HCT116 (cell line): ENCODE results near the gene ANAPC7.

Source experiments
- POLR2A ChIP-seq: IDR thresholded peaks from 2 replicates; pipeline ENCODE4 v1.7.0; 2011; ENCODE audit warnings: borderline replicate concordance; ENCODE audit not compliant: insufficient read depth, insufficient read length; ENCODE audit errors: extremely low read depth
- RAD21 ChIP-seq: IDR thresholded peaks from 2 replicates; pipeline ENCODE4 v1.6.1; 2012; ENCODE audit warnings: low read depth, mild to moderate bottlenecking
- SIN3A ChIP-seq: IDR thresholded peaks from 2 replicates; pipeline ENCODE4 v1.6.1; 2012; ENCODE audit warnings: low read depth
- SP1 ChIP-seq: IDR thresholded peaks from 2 replicates; pipeline ENCODE4 v1.6.1; 2012; ENCODE audit warnings: low read depth
- TCF7L2 ChIP-seq: IDR thresholded peaks from 2 replicates; pipeline ENCODE4 v1.7.0; 2011; ENCODE audit warnings: borderline replicate concordance, inconsistent platforms; ENCODE audit not compliant: insufficient read depth, insufficient read length; ENCODE audit errors: extremely low read depth
- ZNF274 ChIP-seq: fragments of 200-500 bp; sonication (Bioruptor generic); IDR thresholded peaks from 2 replicates; pipeline ENCODE4 v1.6.1; 2014; ENCODE audit warnings: mild to moderate bottlenecking, low read depth, low read length, inconsistent platforms
- TF ChIP-seq, protein P1 (sequence below), 3 experiments: fragments of 200-600 bp in 1 of 3; sonication (generic) in 1 of 3; IDR thresholded peaks in 2 of 3; conservative IDR thresholded peaks in 1 of 3; 2 replicates each; pipeline ENCODE4 v1.5.1; 2012 to 2017; ENCODE audit warnings: low read depth in 2 of 3, low read length in 2 of 3, antibody characterized with exemption in 1 of 3, borderline replicate concordance in 1 of 3, control low read depth in 1 of 3, mild to moderate bottlenecking in 1 of 3, mixed read lengths in 1 of 3, mixed run types in 1 of 3, moderate library complexity in 1 of 3; ENCODE audit not compliant: insufficient read depth in 1 of 3

GRCh38 chr12:110338754-110339153 lies 64.8 kb downstream of the ANAPC7 start:
- no peak for TF ChIP-seq POLR2A
- TF ChIP-seq, protein P1, sequence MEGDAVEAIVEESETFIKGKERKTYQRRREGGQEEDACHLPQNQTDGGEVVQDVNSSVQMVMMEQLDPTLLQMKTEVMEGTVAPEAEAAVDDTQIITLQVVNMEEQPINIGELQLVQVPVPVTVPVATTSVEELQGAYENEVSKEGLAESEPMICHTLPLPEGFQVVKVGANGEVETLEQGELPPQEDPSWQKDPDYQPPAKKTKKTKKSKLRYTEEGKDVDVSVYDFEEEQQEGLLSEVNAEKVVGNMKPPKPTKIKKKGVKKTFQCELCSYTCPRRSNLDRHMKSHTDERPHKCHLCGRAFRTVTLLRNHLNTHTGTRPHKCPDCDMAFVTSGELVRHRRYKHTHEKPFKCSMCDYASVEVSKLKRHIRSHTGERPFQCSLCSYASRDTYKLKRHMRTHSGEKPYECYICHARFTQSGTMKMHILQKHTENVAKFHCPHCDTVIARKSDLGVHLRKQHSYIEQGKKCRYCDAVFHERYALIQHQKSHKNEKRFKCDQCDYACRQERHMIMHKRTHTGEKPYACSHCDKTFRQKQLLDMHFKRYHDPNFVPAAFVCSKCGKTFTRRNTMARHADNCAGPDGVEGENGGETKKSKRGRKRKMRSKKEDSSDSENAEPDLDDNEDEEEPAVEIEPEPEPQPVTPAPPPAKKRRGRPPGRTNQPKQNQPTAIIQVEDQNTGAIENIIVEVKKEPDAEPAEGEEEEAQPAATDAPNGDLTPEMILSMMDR (IDR thresholded peaks at IDR 0.05 in 2 of 3, conservative IDR thresholded peaks at IDR 0.05 in 1 of 3; ENCODE audit: borderline replicate concordance in 1 of 3, insufficient read depth in 1 of 3, low read depth in 2 of 3, low read length in 2 of 3): peak in 1 of 3 experiments; percentile 44; a peak in 2 of 6 replicates
- no peak for TF ChIP-seq SP1
- no peak for TF ChIP-seq SIN3A
- no peak for TF ChIP-seq TCF7L2
- peak; percentile 27; the same call in 1 of the 2 replicates for TF ChIP-seq RAD21
- TF ChIP-seq ZNF274: no peak
